ENCODE measurements around the gene KRT74.

The KRT74 gene

DNA sequence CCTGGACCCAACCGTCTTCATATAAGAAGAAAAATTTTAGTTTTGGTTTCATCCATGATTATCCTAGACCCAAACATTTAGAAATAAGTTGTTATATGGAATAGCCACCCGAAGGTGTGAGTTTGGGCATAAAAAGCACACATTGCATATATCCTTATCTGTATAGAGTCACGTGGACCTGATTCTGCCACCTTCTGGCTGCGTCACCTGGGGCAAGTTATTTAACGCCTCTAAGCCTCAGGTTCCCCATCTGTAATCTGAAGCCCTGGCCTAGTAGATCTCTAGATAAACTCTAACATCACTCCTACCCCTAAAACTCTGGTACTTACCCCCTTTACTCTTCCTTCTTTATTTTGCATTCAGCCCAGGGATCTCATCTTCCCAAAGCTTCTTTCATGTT, 39.2 kb downstream of the KRT74 start:
- no peak for DNase-seq (ENCODE audit: low read depth, low spot score)
- TF ChIP-seq CTCF (IDR thresholded peaks at IDR 0.05; ENCODE audit: insufficient read depth, low read length, missing control alignments): no peak
- POLR2A ChIA-PET: no interaction called here
- H3K4me3 ChIP-seq (ENCODE audit: low read depth, low read length): no peak overlapping the region
- CTCF ChIA-PET: interaction anchor here (1.1 to 1.4 kb wide), 3 partner anchors 10 to 345 kb away, joined by 3 read pairs; no protein-coding TSS in a partner anchor

DNA sequence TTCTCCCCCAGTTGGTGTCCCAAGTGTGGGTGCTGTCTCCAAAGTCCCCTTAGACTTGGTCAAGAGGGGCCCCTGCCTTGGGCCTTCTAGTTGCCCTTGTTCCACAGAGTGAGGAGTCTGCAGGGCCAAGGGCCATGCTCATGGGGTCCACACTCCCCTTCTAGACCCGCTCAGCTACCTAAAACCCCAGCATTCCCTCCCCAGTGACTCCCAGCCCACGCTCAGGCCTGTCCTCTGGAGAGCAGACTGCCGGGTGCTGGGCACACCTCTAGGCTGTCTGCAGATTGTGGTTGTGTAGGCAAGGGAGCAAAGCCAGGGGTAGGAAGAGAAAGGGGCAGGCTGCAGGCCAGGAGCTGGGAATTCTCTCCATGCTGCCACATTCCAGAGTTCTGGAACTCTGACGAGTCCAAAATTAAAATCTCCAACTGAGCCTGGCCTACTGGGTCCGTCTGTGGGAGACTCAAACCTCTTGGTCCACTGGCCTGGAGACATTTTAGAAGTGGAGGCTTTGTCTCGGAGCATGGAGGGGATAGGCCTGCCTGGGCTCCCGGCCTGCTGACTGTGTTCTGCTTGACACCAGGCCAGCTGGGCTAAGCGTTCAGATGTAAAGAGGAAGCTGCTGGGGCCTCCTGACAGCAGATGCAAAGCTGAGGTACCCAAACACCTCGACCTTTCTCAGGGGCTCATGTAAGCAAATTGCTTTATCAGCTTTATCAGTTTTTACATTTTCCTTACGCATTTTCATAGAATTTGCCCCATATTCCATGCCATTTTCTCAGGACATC, 39.8 kb downstream of the KRT74 start:
- no peak overlapping the region for H3K4me3 ChIP-seq (ENCODE audit: low read depth, low read length)
- CTCF ChIA-PET: interaction anchor here (0.7 to 1.3 kb wide), 5 partner anchors 11 to 346 kb away, joined by 3 to 4 read pairs (median 3); no protein-coding TSS in a partner anchor
- DNase-seq (ENCODE audit: low read depth, low spot score): no peak
- POLR2A ChIA-PET: no interaction called here
- no peak for TF ChIP-seq CTCF (IDR thresholded peaks at IDR 0.05; ENCODE audit: insufficient read depth, low read length, missing control alignments)

DNA sequence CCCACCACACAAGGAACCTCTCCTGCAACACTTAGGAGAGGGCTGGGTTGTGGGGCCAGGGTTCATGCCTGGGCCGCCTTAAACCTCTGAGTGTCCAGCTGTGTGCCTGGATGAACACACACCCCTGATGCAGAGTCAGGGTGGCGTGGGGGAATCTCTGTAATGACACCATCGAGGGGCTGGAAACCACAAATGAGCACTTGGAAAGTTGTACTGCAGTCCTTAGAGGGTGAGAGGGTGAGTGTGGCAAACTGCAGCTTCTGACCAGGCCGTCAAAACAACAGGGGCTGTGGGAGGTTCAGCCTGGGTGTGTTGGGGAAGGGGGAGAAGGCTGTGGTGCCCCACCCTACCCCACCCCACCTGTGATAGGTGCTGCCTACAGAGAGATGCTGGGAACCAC, 41.0 kb downstream of the KRT74 start:
- ChIA-PET CTCF (interaction anchor here (1.1 to 1.3 kb wide), 2 partner anchors 10 to 160 kb away, joined by 3 to 4 read pairs; no protein-coding TSS in a partner anchor), POLR2A (no interaction called here)
- no peak overlapping the region for H3K4me3 ChIP-seq (ENCODE audit: low read depth, low read length)
- no peak for DNase-seq (ENCODE audit: low read depth, low spot score)
- no peak for TF ChIP-seq CTCF (IDR thresholded peaks at IDR 0.05; ENCODE audit: insufficient read depth, low read length, missing control alignments)

DNA sequence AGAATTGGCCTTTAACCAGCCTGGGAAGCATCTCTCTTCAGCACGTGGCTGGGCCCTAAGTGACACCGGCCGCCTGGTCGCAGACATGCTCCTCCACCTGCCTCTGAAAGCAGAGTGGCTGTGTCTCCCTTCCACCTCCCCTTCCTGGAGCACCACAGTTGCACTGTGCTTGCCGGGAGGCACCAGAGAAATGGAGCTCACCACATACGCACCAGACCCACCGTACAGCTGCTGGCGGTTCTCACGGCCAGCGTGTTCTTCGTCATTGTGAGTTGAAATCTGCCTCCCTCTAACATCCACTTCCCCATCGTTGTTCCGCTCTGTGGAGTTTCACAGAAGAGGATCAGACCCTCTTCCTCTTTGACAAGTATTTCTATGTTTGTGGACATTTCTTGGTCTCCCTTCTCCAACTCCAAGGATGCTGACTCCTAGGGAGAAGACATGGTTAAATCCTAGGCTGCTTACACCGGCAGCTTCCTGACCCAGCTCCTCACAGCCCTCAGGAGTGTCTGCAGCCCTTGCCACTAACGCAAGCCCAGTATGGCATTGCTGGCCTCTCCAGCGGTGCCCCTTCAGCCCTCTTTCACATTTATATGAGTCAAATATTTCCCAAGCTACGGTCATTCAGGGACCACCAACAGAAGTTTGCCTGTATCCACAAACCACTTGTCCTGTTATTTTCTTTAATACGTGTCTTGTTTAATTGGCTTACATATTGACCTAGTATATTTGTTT, 41.9 kb downstream of the KRT74 start:
- no peak overlapping the region for H3K4me3 ChIP-seq (ENCODE audit: low read depth, low read length)
- ChIA-PET CTCF (no interaction called here), POLR2A (no interaction called here)
- no peak for DNase-seq (ENCODE audit: low read depth, low spot score)
- no peak for TF ChIP-seq CTCF (IDR thresholded peaks at IDR 0.05; ENCODE audit: insufficient read depth, low read length, missing control alignments)

GRCh38 chr12:52530905-52531304, 42.7 kb downstream of the KRT74 start:
- TF ChIP-seq CTCF (IDR thresholded peaks at IDR 0.05; ENCODE audit: insufficient read depth, low read length, missing control alignments): no peak
- H3K4me3 ChIP-seq (ENCODE audit: low read depth, low read length): no peak overlapping the region
- POLR2A ChIA-PET: no interaction called here
- no peak for DNase-seq (ENCODE audit: low read depth, low spot score)
- CTCF ChIA-PET: interaction anchor here (1.0 kb wide), 1 partner anchor 22 kb away, joined by 4 read pairs; no protein-coding TSS in a partner anchor

- ChIA-PET POLR2A (no interaction called here), CTCF (interaction anchor here (1.0 kb wide), 1 partner anchor 21 kb away, joined by 4 read pairs; no protein-coding TSS in a partner anchor)
- no peak overlapping the region for H3K4me3 ChIP-seq (ENCODE audit: low read depth, low read length)
- TF ChIP-seq CTCF (IDR thresholded peaks at IDR 0.05; ENCODE audit: insufficient read depth, low read length, missing control alignments): no peak
- no peak for DNase-seq (ENCODE audit: low read depth, low spot score)
These were observed 43.3 kb downstream of the KRT74 start for GRCh38 chr12:52530366-52530765.
